ENCODE data around the gene KIF13A.

- TF ChIP-seq CTCF (IDR thresholded peaks at IDR 0.05) = no peak
- no peak for TF ChIP-seq EP300 (IDR thresholded peaks at IDR 0.05; ENCODE audit: low read depth)
Observed at GRCh38 chr6:17709476-17709875, 278.0 kb downstream of the KIF13A start.
